ENCODE results near the gene MED10. TPM values are rescaled to one million over a fixed set of nuclear protein-coding genes. Genes with fewer than 3 reads are reported as not detected.

MED10 gene
- polyA plus RNA-seq, 1 experiment: 36.6 TPM

- Histone ChIP-seq H3K36me3 (ENCODE audit: control insufficient read depth, insufficient read depth, low read length) (no peaks in the 10 kb centered on the region), H3K4me3 (ENCODE audit: low read depth, low read length) (no peak overlapping the region), H3K27me3 (ENCODE audit: control insufficient read depth, insufficient read depth, low read length) (no peaks in the 10 kb centered on the region)
- ChIA-PET CTCF (no interaction called here), POLR2A (no interaction called here)
- DNase-seq (ENCODE audit: low read depth): no peak
- TF ChIP-seq CTCF (IDR thresholded peaks at IDR 0.05; ENCODE audit: insufficient read depth, low read depth, low read length): no peak
Measured at GRCh38 chr5:6349387-6349786, 29.0 kb downstream of the MED10 start.

DNA sequence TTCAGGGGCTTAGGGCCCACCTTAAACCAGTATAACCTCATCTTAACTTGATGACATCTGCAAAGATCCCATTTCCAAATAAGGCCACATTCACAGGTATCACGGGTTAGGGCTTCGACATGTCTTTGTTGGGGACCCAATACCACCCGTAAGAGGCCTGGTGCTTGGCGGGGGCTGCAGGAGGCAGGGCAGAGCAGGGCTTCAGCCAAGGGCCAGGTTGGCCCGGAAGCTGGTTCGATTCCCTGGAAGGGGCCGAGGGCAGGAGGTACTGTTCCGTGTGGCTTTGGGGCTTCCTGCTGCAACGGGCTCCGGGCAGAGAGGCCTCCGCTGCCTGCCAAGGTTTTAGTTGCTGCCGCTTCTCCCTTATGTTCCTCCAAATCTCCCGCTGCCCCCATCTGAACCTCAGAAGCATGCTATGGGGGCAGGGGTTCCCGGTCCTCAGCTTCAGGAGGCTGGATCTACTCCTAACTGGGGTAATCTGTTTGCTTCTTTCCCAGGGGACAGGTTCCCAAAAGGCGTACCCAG lies 29.8 kb downstream of the MED10 start:
- no peaks in the 10 kb centered on the region for H3K27me3 ChIP-seq (ENCODE audit: control insufficient read depth, insufficient read depth, low read length)
- TF ChIP-seq CTCF (IDR thresholded peaks at IDR 0.05; ENCODE audit: insufficient read depth, low read depth, low read length): no peak
- no peak for DNase-seq (ENCODE audit: low read depth)
- ChIA-PET POLR2A (no interaction called here), CTCF (no interaction called here)
- H3K36me3 ChIP-seq (ENCODE audit: control insufficient read depth, insufficient read depth, low read length): no peaks in the 10 kb centered on the region
- H3K4me3 ChIP-seq (ENCODE audit: low read depth, low read length): no peak overlapping the region

DNA sequence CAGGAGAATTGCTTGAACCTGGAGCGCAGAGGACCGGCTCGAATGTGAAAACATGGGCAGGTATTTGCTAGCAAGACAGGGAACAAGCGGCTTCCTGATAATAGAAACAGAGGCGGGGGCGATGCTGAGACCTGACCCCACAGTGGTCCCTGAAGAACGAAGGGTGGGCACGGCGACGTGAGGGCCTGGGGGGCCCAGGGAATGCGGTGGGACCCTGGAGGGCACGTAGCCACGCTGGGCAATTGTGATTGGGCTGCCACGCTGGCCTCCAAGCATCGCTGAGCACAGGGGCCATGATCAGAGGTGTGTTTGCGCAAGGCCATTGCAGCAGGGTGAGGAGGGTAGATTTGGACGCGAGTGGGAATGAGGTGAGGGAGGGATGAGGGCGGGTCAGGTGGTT lies 30.7 kb downstream of the MED10 start:
- ChIA-PET POLR2A (no interaction called here), CTCF (no interaction called here)
- no peaks in the 10 kb centered on the region for H3K27me3 ChIP-seq (ENCODE audit: control insufficient read depth, insufficient read depth, low read length)
- no peak for DNase-seq (ENCODE audit: low read depth)
- no peaks in the 10 kb centered on the region for H3K36me3 ChIP-seq (ENCODE audit: control insufficient read depth, insufficient read depth, low read length)
- no peak for TF ChIP-seq CTCF (IDR thresholded peaks at IDR 0.05; ENCODE audit: insufficient read depth, low read depth, low read length)
- H3K4me3 ChIP-seq (ENCODE audit: low read depth, low read length): no peak overlapping the region

DNA sequence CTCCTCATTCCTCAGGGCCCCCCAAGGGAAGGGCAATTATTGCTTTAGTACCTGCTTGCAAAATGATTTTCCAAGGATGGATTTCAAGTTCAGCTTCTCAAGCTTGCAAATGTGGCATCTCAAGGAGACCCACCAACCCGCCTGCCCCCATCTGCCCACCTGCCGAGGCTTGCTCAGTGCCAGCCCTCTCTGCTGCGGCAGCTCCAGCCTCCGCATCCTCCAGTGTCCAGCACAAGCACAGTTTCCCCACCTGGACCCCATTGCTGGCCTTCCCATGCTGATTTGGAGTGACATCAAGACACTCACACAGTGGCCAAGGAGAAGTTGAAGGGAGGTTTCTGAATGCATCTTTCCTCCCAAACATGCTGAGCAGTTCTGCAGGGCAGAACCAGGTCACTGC lies 31.2 kb downstream of the MED10 start:
- no peak for TF ChIP-seq CTCF (IDR thresholded peaks at IDR 0.05; ENCODE audit: insufficient read depth, low read depth, low read length)
- CTCF ChIA-PET: no interaction called here

DNA sequence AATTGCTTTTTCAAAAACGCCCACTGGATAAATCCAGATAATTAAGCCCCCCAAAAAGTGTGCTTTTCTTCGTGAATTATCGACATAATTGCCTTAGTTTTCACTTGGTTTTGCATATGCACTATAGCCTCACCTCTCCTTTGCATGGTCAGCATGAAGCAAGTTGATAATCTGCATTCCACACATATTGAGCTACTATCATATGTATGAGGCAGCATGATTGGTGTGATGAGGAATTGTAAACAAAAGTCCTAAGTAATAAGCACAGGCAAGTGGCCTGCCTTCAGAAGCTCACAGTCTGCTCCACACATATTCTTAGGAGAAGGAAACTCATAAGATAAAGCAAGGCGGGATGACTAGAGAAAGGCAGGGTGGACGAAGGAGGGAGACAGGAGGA lies 33.8 kb downstream of the MED10 start:
- CTCF ChIA-PET: no interaction called here
- POLR2A ChIA-PET: no interaction called here

More for the DNA sequence above, 31.2 kb downstream of the MED10 start:
- Histone ChIP-seq H3K36me3 (ENCODE audit: control insufficient read depth, insufficient read depth, low read length) (no peaks in the 10 kb centered on the region), H3K4me3 (ENCODE audit: low read depth, low read length) (no peak overlapping the region), H3K27me3 (ENCODE audit: control insufficient read depth, insufficient read depth, low read length) (no peaks in the 10 kb centered on the region)
- POLR2A ChIA-PET: no interaction called here
- DNase-seq (ENCODE audit: low read depth): no peak

More for the DNA sequence above, 33.8 kb downstream of the MED10 start:
- no peak for TF ChIP-seq CTCF (IDR thresholded peaks at IDR 0.05; ENCODE audit: insufficient read depth, low read depth, low read length)
- Histone ChIP-seq H3K4me3 (ENCODE audit: low read depth, low read length) (no peak overlapping the region), H3K27me3 (ENCODE audit: control insufficient read depth, insufficient read depth, low read length) (no peaks in the 10 kb centered on the region), H3K36me3 (ENCODE audit: control insufficient read depth, insufficient read depth, low read length) (no peaks in the 10 kb centered on the region)
- DNase-seq (ENCODE audit: low read depth): no peak
